ENCODE measurements around the gene RASL10A. TPM values are rescaled to one million over a fixed set of nuclear protein-coding genes. Genes with fewer than 3 reads are reported as not detected.

RASL10A gene
- total and polyA plus RNA-seq, 9 of the 15 experiments (the other 6 are each of a cell fraction or from before 2014, with no cell fraction given): 0.17 to 1.2 (median 0.45) TPM; not detected in 3

- TF ChIP-seq SRSF9 (IDR thresholded peaks at IDR 0.05; ENCODE audit: borderline replicate concordance, low read depth, low read length) (no peak), BDP1 (IDR thresholded peaks at IDR 0.05; ENCODE audit: insufficient read depth, insufficient read length) (no peak), DEAF1 (CRISPR knock-in tag; IDR thresholded peaks at IDR 0.05) (no peak), SRSF7 (optimal IDR thresholded peaks at IDR 0.05; ENCODE audit: low read depth, low read length) (no peak), ZBTB7A (IDR thresholded peaks at IDR 0.05; ENCODE audit: borderline replicate concordance, control insufficient read depth, low read depth, low read length) (peak; percentile 68; the same call in 1 of the 2 replicates), GATAD2B (IDR thresholded peaks at IDR 0.05; ENCODE audit: borderline replicate concordance) (no peak), NFYB (IDR thresholded peaks at IDR 0.05; ENCODE audit: extremely low read depth, insufficient read length) (no peak), PRMT5 (CRISPR knock-in tag; IDR thresholded peaks at IDR 0.05) (no peak), HNRNPLL (IDR thresholded peaks at IDR 0.05; ENCODE audit: low read depth, low read length, poor library complexity, severe bottlenecking) (no peak), FOS (IDR thresholded peaks at IDR 0.05; ENCODE audit: extremely low read depth, insufficient read length) (no peak), ZKSCAN1 (IDR thresholded peaks at IDR 0.05; ENCODE audit: low read depth, low read length) (no peak), PATZ1 (CRISPR knock-in tag; IDR thresholded peaks at IDR 0.05; ENCODE audit: borderline replicate concordance) (no peak), NFRKB (IDR thresholded peaks at IDR 0.05; ENCODE audit: low read depth) (no peak), CEBPG (CRISPR knock-in tag; IDR thresholded peaks at IDR 0.05) (no peak), CEBPG (tag; conservative IDR thresholded peaks at IDR 0.05 in 1 of 2, IDR thresholded peaks at IDR 0.05 in 1 of 2) (no peak), NFIX (CRISPR knock-in tag; IDR thresholded peaks at IDR 0.05; ENCODE audit: low read depth) (no peak), ATF1 (CRISPR knock-in tag; IDR thresholded peaks at IDR 0.05) (no peak), ATF1 (tag; IDR thresholded peaks at IDR 0.05) (no peak), BMI1 (IDR thresholded peaks at IDR 0.05; ENCODE audit: low read length) (no peak), ZBTB26 (CRISPR knock-in tag; IDR thresholded peaks at IDR 0.05) (no peak), ZBED1 (IDR thresholded peaks at IDR 0.05) (no peak), ZNF695 (CRISPR knock-in tag; IDR thresholded peaks at IDR 0.05) (no peak)
Measured at GRCh38 chr22:29306835-29307595, 8.5 kb downstream of the RASL10A start (continued).

Measured in K562 (cell line).